GM21723 (cell line): ENCODE data around the gene HOXC6.

Source experiments
- ATAC-seq: cut with Tn5 transposase; IDR thresholded peaks from one replicate; pipeline ENCODE4 v1.9.1; 2021; ENCODE audit warnings: mild to moderate bottlenecking, moderate library complexity; ENCODE audit not compliant: unreplicated experiment

The HOXC6 gene

DNA sequence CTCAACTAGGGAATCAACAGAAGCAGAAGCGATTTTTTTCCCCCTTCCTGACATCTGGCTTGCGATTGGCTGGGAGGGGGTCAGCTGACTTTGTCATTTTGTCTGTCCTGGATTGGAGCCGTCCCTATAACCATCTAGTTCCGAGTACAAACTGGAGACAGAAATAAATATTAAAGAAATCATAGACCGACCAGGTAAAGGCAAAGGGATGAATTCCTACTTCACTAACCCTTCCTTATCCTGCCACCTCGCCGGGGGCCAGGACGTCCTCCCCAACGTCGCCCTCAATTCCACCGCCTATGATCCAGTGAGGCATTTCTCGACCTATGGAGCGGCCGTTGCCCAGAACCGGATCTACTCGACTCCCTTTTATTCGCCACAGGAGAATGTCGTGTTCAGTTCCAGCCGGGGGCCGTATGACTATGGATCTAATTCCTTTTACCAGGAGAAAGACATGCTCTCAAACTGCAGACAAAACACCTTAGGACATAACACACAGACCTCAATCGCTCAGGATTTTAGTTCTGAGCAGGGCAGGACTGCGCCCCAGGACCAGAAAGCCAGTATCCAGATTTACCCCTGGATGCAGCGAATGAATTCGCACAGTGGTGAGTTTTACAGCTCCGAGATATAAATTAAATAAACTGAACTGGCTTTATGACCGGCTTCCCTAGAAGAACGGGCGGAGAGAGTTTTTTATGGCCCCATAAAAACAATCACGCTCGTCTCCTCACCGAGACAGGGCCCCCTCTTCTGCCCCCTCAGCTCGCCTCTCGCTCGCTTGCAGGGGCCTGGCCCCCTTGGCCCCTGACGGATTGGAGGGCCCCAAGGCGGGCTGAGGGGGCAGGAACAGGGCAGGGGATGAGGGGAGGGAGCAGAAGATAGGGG is at the start of gene HOXC6:
HOXC6 (plus strand) TSS at position 127 of the 888 bp plus-strand sequence; CDS start at position 209, 82 bp downstream.
- ATAC-seq = no peak

DNA sequence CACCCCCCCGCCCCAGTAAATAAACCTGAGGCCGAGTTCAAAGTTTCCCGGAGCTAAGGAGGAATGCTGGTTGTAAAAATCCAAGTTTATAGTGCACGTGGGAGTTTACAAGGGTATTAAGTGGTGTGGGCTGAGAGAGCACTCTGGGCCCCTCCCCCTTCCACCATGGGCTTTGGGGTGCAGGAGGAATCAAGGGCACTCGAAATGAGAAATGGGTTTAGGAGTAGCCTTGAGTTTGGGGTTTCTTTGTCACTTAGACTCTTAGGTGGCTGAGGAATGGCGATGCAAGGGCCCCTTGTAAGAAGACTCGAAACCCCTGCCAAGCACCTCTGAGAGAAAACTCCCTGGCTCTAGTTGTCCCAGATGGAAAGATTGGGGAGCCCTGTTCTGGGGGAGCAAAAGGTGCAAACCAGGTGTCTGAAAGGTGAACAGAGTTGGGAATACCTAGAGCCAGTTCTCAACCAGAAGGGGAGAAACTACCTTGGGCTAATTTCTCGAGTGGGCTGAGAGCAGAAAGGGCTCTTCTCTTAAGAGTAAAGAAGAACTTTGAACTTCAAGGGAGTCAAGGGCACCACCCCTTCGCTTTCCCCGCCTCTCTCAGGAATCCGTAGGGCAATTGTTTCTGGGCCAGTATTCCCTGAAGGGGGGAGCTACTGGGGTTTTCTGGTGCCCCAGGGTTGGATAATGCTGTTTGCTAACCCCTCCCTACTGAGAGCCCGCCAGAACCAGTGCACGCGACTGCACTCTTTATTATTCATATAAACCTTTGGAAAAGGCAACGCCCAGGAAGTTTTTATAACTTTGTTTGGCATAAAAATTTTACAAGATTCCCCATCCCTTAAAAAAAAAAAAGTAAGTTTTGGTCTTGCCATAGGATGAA is 49.5 kb upstream of the HOXC6 start:
- no peak for ATAC-seq

DNA sequence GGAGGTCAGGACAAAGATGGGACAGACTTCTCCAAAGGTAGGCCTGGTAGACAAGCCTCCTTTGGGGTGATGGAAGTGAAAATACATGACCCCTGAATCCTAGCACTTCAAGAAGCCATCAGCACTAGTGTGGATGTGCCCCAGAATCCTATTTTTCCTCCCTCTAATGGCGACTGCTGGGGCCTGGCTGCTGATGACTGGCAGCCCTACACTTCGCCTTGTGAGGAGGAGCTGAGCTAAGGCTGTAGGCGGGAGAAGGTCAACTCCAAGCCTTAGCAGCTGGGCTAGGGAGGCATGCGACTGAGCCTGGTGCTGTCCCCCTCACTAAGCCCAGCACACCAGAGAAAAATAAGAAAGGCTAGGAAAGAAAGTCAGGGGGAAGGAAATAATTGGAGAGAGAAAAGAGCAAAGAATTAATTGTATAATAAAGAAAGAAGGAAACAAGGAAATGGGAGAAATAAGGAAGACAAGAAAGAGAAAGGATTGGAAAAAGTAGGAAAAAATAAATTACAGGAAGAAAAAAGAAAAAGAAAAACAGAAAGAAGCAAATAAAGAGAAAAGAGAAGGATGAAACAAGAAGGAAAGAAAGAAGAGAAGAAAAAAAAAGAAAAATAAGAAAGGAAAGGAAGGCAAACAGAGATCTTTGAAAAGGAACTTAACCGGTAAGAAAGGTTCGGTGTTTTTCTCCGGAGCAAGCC is 48.0 kb upstream of the HOXC6 start:
- ATAC-seq = no peak

DNA sequence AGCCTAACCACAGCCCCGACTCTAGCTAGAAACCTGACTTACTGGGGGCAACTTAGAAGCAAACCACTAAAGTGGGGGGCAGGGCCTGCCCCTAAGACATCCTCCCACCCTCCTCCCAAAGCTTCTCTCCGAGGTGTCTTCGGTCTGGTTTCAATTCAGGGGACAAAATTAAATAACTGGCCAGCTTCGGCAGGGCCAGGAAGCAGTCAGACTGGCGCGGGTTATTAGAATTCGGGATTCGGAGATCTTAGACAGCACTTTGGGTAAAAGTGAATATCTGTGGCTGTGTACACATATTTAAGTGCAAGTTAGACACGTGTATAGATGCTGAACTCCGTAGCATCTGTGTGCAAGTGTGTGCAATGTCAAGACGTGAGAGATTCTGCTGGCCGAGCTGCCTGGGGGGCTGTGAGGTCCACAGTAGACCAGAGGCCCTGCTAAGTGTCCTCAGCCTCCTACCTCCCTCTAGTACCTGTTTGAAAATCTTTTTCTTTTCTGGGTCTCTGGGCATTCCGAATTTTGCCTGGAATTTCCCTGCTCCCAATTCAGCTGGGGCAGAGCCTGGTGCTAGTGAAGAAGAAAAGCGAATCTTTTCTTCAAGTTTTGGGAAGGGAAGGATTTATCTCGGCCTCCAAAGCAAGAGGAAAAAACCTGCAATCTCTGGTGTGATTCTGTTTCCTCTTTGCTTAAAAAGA is 47.3 kb upstream of the HOXC6 start:
- no peak for ATAC-seq

DNA sequence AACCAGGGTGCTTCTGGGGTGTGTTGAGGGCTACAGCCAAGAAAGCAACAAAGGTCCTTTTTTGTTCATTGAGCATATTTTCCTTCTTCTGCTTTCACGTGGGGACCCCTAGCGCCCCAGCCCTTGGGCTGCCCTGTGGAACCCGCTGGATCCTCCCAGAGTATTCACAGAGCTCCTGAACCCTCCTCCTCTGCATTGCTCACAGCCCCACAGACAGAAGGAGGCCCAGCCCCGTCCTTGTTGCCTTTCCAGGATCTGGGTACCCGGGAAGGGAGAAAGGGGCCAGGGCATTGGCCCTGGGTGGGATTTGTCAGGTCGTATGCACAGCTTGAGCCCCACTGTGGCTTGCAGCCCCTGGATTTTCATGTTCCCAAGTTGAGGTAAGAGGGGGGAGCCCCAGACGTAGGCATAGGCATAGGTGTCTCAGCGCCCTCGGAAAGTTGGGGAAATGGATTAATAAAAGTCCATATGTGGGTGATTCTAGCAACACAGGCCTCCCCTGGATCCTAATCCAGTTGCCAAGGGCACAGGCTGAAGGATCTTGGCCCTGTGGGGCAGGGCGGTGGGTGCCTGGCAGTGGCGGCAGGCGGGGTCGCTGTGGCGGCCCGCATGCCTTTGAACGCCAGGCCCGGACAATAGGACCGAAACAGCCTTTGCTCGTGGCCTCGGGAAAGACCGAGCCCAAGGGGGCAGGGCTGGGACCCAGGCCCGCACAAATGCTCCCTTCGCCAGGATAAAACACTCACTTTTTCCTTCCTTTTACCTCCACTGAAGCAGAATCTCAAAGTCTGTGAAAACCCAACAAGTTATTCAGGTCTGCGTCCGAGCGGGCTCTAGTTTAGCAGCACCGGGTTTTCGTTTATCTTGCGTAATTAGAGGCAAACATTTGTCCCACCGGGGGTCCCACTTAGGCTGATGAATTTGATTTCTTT is 46.3 kb upstream of the HOXC6 start:
- ATAC-seq = no peak

DNA sequence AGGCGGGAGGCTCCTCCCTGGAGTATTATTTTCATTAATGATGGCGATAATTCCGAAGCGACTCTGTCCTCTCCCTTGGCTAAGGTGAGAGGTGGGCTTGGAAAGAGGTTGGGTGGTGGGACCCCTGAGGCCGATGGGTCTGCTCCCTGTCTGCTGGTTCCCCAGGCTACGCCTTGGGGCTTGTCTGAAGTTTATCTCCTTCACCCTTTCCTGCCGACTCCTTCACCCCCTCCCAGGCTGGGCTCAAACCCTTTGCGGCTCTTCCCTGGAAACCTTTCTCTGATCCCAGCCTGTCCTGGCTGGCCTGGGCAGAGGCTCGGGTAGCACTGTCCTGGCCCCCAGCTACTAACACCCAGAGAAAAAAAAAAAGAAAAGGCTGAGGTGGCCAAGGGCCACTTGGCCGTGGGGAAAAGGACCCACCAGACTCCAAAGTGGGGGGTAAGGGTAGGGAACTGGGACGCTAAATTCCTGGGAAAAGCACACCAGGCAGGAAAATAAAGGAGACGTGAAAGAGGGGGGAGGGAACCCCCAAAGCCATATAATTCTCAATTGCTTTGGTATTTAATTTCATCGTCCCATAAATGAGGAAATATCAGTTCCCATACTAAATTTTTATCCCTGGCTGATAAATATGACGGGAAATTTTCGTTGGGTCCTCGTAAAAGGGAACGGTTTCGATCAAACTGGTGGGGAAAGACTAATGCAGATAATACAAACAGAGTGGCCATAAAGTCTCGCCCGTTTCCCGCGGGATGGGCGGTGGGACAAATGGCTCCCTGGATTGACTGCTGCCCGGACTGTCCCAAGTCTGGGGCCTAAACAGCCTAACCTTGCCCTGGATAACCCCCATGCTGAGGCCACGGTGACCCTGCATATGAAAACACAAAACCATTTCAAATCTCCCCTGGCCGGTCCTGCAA is 45.3 kb upstream of the HOXC6 start:
- no peak for ATAC-seq

DNA sequence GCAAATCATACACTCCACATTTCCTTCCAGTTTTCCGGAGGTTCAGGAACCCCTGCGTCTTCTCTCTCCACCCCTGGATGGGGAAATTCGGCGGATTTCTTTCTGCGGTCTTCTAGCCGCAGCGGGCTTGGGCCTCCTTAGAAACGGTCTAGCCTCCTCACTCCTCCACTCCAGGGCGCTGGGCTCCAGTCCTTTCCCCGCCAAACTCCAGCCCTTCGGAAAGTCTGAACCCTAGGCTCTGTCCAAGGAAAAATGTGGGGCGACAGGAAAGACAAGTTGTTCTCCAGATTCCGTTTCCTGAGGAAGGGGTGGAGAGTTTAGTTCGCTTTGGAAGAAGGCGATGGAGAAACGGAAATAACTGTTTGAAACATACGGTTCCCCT is 44.7 kb upstream of the HOXC6 start:
- no peak for ATAC-seq

DNA sequence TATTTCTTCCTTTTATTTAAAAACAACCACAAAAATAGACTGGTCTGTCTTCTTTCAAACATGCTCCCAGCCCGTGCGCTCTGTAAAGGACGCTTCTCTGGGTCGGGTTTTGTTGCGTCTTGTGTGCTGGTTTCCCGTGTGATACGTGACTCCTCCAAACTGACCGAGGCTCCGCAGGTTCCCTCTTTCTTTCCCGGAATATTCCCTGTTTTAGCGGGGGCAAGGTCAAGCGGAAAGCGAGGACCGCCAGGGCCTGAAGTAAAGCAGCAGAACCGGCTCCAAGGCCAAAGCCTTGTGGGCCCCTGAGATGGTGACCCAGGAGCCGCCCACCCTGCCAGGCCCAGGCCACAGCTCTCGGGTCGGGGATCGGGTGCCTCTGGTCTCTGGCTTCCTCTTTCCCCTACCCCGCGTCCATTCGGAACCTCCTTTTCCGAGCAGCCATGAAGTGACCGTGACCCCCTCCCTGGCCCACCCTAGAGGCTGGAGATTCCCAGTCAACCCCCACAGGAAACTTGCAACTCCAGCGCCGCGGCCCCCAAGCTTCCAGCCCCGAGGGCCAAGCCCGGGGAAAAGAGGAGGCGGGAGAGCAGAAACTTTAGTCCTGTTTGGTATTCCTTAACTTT is 44.2 kb upstream of the HOXC6 start:
- ATAC-seq = no peak

DNA sequence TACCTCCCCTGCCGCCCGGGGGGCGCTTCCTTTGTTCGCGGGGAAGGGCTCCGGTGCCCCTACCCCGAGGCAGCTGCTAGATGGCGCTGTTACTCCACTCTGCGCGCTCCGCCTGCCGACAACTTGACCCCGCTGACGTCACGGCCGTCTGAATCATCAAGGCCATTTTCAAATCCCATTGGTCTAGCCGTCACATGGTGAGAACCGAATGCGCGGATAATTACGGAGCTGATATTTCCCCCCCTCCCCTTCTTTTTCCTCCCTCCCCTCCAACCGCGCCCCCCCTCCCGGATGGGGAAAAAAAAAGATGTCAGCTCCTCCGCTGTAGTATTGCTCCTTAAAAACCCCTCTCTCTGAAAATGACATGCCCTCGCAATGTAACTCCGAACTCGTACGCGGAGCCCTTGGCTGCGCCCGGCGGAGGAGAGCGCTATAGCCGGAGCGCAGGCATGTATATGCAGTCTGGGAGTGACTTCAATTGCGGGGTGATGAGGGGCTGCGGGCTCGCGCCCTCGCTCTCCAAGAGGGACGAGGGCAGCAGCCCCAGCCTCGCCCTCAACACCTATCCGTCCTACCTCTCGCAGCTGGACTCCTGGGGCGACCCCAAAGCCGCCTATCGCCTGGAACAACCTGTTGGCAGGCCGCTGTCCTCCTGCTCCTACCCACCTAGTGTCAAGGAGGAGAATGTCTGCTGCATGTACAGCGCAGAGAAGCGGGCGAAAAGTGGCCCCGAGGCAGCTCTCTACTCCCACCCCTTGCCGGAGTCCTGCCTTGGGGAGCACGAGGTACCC is 43.1 kb upstream of the HOXC6 start, which contains the start of gene HOXC10:
HOXC10 (plus strand) TSS at position 246 of the 791 bp plus-strand sequence; CDS start at position 360, 114 bp downstream.
- ATAC-seq = peak; percentile 65

DNA sequence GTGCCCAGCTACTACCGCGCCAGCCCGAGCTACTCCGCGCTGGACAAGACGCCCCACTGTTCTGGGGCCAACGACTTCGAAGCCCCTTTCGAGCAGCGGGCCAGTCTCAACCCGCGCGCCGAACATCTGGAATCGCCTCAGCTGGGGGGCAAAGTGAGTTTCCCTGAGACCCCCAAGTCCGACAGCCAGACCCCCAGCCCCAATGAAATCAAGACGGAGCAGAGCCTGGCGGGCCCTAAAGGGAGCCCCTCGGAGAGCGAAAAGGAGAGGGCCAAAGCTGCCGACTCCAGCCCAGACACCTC is 42.6 kb upstream of the HOXC6 start:
- ATAC-seq = no peak

DNA sequence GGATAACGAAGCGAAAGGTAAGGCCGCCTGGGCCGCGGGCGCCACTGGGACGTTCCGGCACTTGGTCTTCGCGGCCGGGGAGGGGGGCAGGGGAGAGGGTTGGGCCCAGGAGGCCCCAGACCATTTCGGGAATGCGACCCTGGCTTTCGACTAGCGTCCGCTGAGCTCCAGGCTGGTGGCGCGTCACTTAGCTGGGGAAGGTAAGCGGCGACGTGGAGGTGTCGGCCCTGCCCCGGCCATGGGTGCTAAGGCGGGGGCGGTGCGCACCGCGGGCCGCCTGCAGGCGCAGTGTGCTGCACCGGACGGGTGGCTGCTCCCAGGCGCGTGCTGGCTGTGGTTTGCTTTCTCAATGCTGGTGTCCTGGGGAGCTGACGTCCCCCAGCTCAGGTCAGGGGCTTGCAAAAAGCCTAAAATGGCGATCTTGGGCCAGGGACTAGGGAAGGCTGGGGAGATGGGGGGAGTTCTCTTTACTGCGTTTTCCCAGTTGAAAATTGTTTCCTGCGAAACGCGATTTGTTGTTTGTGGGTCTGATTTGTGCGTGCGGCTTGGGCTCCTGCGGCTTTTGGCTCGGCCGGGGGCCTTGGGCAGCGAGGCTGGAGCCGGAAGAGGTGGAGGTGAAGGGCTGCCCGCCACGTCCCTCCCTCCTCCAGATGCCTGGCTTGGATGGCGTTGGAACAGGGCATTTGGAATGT is 42.1 kb upstream of the HOXC6 start:
- ATAC-seq = no peak

DNA sequence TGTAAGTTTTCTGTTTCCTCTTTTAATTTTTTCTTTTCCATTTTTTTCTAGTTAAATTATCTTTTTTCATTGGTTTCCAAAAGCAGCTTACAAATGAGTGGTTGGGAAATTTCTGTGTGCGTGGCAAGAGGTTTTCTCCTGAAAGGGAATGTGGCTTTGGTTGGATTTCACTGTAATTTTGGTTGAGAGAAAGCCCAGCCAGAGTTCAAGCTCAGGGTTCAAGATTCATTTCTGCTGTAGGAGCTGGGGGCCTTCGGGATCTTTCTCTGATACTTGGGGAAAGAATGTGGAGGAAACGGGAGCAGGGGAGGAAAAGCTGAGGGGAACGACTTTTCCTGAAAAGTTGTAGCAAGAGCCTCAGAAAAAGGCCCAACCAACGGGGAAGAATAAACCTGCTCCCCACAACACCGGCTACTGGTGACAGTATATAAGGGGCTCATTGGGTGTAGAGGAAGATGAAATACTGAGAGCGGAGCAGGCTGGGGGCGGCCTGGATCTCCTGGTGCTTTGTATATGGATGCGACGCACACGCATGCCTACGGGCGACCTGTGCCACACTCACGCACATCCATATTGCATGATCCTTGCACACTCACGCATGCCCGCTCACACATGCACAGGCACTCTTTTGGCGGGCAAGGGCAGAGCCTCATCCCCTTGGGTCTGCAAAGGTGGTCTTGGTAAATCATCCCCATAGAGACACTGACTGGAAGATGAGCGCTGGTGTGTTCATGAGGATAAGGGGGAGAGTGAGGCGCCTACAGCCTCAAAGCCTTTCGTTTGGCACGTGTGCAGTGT is 41.4 kb upstream of the HOXC6 start:
- no peak for ATAC-seq

DNA sequence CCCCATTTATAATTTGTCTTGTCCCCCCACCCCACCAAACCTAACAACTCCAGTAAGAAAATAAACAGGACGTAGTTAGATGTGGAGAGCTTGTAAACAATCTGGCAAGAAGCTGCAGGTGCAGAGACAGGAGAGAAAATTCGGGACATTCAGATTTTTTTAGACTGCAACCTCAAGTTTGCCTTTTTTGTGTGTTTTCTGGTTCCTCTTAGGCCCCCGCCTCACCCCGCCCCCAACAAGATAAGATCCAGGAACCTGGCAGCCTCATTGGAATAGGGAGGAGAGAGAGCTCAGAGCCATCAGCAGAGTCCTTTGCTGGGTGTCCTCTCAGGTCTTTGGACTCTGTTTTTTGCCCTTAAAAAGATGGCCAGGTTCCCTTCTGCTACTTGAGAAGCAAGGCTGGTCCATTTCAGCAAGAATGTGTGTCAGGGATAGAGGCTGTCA is 40.4 kb upstream of the HOXC6 start:
- no peak for ATAC-seq

DNA sequence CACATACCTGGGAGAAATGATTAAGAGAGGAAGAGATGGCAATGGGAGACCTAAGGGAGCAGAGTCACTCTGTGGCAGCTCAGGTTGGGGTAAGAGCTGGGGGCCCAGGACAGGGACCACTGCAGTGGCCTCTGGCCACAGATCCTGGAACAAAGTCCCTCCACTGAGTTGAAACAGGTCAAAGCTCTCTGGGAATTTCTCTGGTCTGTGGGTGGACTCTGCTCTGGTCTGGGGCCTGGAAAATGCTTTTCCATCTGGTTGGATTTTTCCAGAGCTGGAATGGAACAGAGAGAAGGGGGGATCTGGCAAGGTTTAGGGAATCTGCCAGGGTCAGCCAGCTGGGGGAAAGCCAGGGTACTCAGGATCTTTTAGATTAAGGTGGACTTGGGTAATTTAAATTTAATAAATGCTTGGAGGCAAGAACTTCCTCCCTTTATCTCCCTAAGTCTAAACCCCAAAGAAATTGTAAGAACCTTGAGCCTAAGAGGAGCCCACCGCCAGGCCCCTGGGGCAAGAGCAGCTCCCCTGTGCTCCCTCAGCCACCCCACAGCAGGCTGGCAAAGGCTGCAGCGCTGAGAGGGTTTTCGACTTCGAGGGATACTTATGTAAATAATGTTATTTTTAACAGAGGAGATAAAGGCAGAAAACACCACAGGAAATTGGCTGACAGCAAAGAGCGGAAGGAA is 39.6 kb upstream of the HOXC6 start:
- no peak for ATAC-seq
